Lower lobe of right lung (tissue), 2 donors: ENCODE results near the gene OGDH. TPM values are rescaled to one million over a fixed set of nuclear protein-coding genes. Genes with fewer than 3 reads are reported as not detected.
"Not testable (repeated sequence)": the region's sequence is repeated elsewhere in the genome, so short reads cannot be mapped to it uniquely, and the experiment has no call there.

Experiments
- ATAC-seq, 2 donors: fragments of 200-7000 bp; cut with Tn5 transposase; one replicate each; pipeline ENCODE4 v1.9.1; 2020 to 2022; ENCODE audit warnings: mild to moderate bottlenecking in 2 of 2, moderate library complexity in 2 of 2
- DNase-seq: peaks from one replicate; pipeline ENCODE4 v3.0.0-alpha.2; 2020
- H3K27ac ChIP-seq: fragments of 200-600 bp; one replicate; pipeline ENCODE4 v1.8.0; 2022
- H3K27me3 ChIP-seq: fragments of 200-600 bp; one replicate; pipeline ENCODE4 v1.8.0; 2022; ENCODE audit warnings: low read depth
- H3K36me3 ChIP-seq: fragments of 200-600 bp; one replicate; pipeline ENCODE4 v1.8.0; 2022; ENCODE audit warnings: mild to moderate bottlenecking
- H3K4me1 ChIP-seq: fragments of 200-600 bp; one replicate; pipeline ENCODE4 v1.8.0; 2022
- H3K4me3 ChIP-seq: fragments of 200-600 bp; one replicate; pipeline ENCODE4 v1.8.0; 2022; ENCODE audit warnings: mild to moderate bottlenecking
- H3K9me3 ChIP-seq: fragments of 200-600 bp; one replicate; pipeline ENCODE4 v1.8.0; 2022
- intact Hi-C: fragments of 100-400 bp; cut with DNase I; formaldehyde crosslinking; loops from one replicate; pipeline ENCODE4 v1.11.0; 2022
- total RNA-seq: library from RNA; stranded (reverse); fragmentation: NEBNext Ultra II Directional; extraction: Animal tissue kit (Norgen Biotek cat#: 25700); gene quantifications from one replicate; pipeline ENCODE4 v1.2.1, GENCODE V29; 2021
- TF ChIP-seq, protein P1 (sequence below): fragments of 200-600 bp; IDR thresholded peaks from one replicate; pipeline ENCODE4 v1.8.0; 2022; ENCODE audit warnings: antibody characterized with exemption, mild to moderate bottlenecking
- donor health status: DM: no; HTN: yes; CAD: no; lungs with severe emphysema.

OGDH gene
- total RNA-seq, 1 donor from 2014 or later: 132 TPM

DNA sequence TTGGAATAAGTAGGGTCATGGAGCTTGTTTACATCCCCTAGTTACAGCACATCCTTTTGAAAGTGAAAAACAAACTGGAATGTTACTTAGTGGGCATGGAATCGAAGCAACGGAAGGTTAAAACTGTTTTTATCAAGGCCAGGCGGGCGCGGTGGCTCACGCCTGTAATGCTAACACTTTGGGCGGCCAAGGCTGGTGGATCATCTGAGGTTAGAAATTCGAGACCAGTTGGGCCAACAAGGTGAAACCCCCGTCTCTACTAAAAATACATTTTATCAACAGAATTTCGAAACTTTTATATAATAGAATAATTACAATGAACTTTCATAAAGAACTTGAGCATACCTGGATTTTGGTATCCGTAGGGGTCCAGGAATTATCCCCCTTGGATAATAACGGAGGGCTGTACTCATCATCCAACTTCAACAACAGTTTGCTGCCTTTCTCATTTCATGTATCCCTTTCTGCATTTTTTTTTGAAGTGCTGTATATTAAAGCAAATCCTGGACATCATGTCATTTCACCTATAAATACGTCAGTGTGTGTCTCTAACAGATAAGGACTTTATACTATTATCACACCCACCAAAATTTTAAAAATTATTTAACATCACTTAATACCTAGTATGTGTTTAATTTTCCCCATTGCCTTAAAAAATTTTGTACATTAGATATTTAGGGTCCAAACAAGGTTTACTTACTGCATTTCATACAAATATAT, 23.1 kb upstream of the OGDH start:
- ATAC-seq (no peak), DNase-seq (no peak)
- Histone ChIP-seq H3K9me3 (no peaks in the 10 kb centered on the region), H3K36me3 (peaks cover 27% of the 10 kb centered on the region), H3K4me3 (peak overlapping the region; percentile 80), H3K27me3 (no peaks in the 10 kb centered on the region), H3K4me1 (peaks cover 21% of the 10 kb centered on the region), H3K27ac (peak overlapping the region; percentile 99)
- TF ChIP-seq, protein P1, sequence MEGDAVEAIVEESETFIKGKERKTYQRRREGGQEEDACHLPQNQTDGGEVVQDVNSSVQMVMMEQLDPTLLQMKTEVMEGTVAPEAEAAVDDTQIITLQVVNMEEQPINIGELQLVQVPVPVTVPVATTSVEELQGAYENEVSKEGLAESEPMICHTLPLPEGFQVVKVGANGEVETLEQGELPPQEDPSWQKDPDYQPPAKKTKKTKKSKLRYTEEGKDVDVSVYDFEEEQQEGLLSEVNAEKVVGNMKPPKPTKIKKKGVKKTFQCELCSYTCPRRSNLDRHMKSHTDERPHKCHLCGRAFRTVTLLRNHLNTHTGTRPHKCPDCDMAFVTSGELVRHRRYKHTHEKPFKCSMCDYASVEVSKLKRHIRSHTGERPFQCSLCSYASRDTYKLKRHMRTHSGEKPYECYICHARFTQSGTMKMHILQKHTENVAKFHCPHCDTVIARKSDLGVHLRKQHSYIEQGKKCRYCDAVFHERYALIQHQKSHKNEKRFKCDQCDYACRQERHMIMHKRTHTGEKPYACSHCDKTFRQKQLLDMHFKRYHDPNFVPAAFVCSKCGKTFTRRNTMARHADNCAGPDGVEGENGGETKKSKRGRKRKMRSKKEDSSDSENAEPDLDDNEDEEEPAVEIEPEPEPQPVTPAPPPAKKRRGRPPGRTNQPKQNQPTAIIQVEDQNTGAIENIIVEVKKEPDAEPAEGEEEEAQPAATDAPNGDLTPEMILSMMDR: no peak
- intact Hi-C loops: no loop called here

DNA sequence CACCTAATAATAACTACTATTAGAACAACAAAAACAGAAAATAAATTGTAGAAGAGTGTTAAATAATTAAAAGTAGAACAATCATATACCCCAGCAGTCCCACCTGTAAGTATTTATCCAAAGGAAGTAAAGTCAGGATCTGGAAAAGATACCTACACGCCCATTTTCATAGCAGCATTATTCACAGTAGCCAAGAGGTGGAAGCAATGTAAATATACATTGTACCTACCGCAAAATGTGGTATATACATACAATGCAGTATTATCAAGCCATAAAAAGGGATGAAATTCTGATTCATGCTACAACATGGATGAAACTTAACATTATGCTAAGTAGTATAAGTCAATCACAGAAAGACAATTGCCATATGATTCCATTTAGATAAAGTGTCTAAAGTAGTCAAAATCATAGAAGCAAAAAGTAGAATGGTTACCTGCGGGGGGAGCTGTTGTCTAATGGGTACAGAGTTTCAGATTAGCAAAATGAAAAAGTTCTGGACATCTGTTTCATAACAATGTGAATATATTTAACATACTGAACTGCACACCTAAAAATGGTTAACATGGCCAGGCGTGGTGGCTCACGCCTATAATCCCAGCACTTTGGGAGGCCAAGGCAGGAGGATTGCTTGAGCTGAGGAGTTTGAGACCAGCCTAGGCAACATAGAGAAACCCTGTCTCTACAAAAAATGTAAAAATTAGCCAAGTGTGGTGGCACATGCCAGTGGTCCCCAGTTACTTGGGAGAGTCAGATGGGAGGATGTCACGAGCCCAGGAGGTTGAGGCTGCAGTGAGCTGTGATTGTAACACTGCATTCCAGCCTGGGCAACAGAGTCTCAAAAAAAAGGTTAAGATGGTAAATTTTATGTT, 18.4 kb upstream of the OGDH start:
- no peaks in the 10 kb centered on the region for H3K4me1 ChIP-seq
- intact Hi-C loops: no loop called here
- ATAC-seq (peak; percentile 80 to 87), DNase-seq (no peak)
- H3K27ac ChIP-seq: no peak overlapping the region
- no peaks in the 10 kb centered on the region for H3K36me3 ChIP-seq
- TF ChIP-seq, protein P1: peak; percentile 67
- H3K4me3 ChIP-seq: no peak overlapping the region
- no peaks in the 10 kb centered on the region for H3K27me3 ChIP-seq
- no peaks in the 10 kb centered on the region for H3K9me3 ChIP-seq

DNA sequence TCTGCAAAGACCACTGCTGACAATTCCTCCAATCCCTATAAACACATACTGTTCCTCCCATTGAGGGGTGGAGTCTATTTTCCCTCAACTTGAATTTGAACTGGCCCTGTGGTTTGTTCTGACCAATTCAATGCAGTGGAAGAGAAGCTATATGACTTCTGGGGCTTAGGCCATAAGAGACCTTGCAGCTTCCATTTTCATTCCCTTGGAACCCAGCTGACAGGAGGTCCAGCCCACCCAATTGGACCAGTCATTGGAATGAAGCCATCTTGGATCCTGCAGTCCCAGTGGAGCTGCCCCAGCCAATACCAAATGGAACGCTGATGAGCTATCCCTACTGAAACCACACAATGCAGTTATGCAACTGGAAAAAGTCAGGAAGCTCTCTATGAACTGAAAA, 15.5 kb upstream of the OGDH start:
- DNase-seq (no peak), ATAC-seq (no peak)
- TF ChIP-seq, protein P1: no peak
- intact Hi-C loops: no loop called here
- H3K27me3 ChIP-seq: no peaks in the 10 kb centered on the region
- no peaks in the 10 kb centered on the region for H3K4me1 ChIP-seq
- H3K4me3 ChIP-seq: no peak overlapping the region
- no peak overlapping the region for H3K27ac ChIP-seq
- no peaks in the 10 kb centered on the region for H3K9me3 ChIP-seq
- no peaks in the 10 kb centered on the region for H3K36me3 ChIP-seq

DNA sequence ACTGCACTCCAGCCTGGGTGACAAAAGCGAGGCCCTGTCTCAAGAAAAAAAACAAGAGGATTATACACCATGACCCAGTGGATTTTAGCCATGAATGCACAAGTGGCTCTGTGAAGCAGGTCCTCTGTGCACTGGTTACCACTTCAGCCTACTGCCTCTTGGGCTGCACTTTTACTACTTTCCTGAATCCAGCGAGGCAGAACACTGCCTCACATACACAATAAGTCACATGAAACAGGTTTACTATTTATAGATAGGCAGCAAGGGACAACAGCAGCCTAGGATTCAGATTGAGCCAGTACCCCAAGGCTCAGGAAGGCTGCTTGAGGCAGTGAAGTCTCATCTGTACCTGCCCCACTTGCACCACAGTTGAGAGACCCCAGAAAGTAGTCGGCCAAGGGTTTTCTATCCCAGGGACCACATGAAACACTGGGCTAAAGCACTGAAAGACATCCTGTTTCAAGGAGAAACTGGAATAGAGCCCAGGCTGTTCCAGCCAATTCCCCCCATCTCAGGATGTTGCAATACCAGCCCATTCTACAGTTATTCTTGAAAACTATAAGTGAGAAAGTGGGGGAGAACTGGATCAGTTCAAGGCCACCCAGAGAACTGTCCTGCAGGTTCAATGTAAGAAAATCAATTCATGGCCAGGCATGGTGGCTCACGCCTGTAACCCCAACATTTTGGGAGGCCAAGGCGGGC, 10.3 kb upstream of the OGDH start:
- no peak overlapping the region for H3K4me3 ChIP-seq
- intact Hi-C loops: no loop called here
- no peaks in the 10 kb centered on the region for H3K27me3 ChIP-seq
- TF ChIP-seq, protein P1: no peak
- DNase-seq (no peak), ATAC-seq (peak in 1 of 2 donors; percentile 30)
- H3K4me1 ChIP-seq: no peaks in the 10 kb centered on the region
- no peaks in the 10 kb centered on the region for H3K9me3 ChIP-seq
- H3K36me3 ChIP-seq: no peaks in the 10 kb centered on the region
- H3K27ac ChIP-seq: no peak overlapping the region

DNA sequence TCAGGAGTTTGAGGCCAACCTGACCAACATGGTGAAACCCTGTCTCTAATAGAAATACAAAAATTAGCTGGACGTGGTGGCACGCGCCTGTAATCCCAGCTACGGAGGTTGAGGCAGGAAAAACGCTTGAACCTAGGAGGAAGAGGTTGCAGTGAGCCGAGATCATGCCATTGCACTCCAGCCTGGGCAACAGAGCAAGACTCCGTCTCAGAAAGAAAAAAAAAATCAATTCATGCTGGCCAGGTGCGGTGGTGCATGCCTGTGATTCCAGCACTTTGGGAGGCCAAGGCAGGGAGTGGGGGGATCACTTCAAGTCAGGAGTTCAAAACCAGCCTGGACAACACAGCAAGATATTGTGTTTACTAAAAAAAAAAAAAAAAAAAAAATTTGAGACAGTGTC, 9.2 kb upstream of the OGDH start:
- intact Hi-C loops, H3K4me1 ChIP-seq, H3K9me3 ChIP-seq, H3K4me3 ChIP-seq, H3K36me3 ChIP-seq, DNase-seq, ATAC-seq, H3K27ac ChIP-seq, H3K27me3 ChIP-seq: not testable (repeated sequence)
